AG08395 (cell line): ENCODE results near the gene GIPC3.
"Not testable (repeated sequence)": the region's sequence is repeated elsewhere in the genome, so short reads cannot be mapped to it uniquely, and the experiment has no call there.

Experiments
- DNase-seq: peaks from one replicate; pipeline ENCODE4 v3.0.0; 2012; ENCODE audit warnings: mixed read lengths, low spot score

Gene GIPC3

DNA sequence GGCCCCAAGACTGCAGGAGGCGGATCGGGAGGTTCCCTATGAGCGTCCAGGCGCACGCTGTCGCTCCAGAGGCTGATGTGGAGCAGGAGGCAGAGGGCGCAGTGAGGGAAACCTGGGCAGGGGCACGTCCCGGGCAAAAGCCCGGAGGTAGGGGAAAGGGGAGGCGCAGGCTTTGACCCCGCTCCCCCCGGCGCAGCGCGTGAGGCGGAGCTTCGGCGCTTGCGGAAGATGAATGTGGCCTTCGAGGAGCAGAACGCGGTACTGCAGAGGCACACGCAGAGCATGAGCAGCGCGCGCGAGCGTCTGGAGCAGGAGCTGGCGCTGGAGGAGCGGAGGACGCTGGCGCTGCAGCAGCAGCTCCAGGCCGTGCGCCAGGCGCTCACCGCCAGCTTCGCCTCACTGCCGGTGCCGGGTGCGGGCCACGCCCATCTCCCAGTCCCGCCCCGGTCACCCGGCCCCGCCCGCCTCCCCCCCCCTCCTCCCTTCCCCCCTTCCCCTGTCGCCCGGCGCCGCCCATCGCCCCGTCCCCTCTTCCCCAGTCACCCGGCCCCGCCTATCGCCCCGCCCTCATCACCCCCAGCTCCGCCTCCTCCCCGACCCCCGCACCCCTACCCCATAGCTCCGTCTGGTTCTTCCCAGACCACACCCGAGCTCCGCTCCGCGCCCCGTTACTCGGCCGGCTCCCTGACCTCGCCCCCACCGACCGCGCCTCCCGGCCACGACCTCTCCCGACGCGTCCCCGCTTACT lies 8.4 kb upstream of the GIPC3 start:
- DNase-seq, result peak; percentile 65

DNA sequence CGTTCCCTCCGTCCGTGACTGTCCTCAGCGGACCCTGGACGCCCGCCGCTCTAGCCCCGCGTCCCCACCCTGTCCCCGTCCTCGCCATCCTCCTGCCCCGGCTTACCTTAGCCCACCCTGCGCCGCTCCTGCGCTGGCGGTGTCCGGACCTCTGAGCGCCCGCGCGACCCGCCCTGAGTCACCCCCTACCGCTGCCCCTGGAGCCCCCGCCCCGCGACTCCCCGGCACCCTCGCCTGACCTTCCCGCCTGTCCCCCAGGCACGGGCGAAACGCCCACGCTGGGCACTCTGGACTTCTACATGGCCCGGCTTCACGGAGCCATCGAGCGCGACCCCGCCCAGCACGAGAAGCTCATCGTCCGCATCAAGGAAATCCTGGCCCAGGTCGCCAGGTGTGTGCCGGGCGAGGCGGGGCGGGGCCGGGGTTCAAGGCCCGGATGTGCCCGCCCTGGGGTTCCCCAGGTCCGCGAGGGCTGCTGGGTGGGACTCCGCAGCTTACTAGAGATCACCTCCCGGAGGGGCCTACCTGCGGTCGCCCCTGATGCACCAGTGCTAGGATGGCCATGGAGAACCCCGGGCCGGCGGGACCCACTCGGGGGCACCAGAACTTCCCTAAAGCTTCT lies 7.4 kb upstream of the GIPC3 start:
- DNase-seq, result no peak

DNA sequence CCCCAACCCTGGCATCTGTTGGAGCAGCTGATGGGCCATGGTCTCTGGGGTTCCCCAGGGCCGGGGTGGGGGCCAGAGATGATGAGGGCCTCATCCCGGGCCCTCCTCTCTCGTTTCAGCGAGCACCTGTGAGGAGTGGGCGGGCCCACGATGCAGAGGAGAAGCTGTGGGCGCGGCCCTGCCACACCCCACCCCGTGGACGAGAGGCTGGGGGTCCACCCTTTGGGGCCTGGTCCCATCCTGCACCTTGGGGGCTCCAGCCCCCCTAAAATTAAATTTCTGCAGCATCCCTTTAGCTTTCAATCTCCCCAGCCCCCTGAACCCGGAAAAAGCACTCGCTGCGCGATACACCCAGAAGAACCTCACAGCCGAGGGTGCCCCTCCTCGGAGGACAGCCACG lies 6.9 kb upstream of the GIPC3 start:
- DNase-seq, result no peak

DNA sequence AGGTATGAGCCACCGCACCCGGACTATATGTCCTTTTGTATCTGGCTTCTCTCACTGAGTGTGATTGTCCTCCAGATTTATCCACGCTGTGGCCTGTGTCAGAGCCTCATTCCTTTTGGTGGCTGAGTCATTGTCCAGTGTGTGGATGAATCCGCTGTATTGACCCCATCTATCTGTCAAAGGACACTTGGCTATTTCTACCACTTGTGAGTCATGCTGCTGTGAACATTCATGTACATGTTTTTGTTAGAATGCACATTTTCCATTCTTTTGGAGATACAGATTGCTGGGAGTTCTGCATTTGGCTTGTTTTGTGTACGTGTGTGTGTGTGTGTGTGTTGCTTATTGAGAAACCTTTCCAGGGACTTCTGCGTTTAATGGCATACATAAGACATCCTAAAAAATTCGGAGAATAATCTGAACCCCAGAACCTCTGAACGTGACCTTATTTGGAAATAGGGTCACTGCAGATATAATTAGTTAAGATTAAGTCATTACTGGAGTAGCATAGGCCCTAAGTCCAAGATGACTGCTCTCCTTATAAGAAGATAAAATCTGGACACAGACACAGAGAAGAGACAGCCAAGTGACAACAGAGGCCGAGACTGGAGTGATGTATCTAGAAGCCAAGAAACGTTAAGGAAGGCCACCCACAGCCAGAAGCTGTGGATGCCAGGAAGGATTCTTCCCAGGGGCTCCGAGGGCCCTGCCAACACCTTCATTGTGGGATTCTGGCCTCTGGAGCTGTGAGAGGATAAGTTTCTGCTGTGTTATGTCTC lies 4.9 kb upstream of the GIPC3 start:
- peak; percentile 92 for DNase-seq

DNA sequence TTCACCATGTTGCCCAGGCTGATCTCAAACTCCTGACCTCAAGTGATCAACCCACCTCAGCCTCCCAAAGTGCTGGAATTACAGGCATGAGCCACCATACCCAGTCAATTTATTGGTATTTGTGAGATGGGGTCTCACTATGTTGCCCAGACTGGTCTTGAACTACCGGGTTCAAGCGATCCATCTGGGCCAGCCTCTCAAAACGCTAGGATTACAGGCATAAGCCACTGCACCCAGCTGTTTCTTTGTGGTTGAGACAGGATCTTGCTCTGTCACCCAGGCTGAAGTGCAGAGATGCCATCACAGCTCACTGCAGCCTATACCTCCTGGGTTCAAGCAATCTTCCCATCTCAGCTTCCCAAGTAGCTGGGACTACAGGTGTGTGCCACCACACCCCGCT lies 3.5 kb upstream of the GIPC3 start:
- not testable (repeated sequence) for DNase-seq

DNA sequence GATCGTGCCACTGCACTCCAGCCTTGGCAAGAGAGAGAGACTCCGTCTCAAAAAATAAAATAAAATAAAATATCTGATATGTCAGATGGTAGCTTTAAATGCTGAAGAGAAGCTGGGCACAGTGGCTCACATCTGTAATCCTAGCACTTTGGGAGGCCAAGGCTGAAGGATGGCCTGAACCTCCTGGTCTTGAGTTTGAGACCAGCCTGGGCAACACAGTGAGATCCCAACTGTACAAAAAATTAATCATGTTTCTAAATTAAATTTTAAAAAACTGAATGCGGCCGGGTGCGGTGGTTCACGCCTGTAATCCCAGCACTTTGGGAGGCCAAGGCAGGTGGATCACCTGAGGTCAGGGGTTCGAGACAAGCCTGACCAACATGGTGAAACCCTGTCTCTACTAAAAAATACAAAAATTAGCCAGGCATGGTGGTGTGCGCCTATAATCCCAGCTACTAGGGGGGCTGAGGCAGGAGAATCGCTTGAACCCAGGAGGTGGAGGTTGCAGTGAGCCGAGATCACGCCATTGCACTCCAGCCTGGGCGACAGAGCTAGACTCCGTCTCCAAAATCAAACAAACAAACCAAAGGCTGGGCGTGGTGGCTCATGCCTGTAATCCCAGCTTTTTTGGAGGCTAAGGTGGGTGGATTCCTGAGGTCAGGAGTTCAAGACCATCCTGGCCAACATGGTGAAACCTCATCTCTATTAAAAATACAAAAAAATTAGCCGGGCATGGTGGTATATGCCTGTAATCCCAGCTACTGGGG lies 1.1 kb upstream of the GIPC3 start:
- DNase-seq, result not testable (repeated sequence)

DNA sequence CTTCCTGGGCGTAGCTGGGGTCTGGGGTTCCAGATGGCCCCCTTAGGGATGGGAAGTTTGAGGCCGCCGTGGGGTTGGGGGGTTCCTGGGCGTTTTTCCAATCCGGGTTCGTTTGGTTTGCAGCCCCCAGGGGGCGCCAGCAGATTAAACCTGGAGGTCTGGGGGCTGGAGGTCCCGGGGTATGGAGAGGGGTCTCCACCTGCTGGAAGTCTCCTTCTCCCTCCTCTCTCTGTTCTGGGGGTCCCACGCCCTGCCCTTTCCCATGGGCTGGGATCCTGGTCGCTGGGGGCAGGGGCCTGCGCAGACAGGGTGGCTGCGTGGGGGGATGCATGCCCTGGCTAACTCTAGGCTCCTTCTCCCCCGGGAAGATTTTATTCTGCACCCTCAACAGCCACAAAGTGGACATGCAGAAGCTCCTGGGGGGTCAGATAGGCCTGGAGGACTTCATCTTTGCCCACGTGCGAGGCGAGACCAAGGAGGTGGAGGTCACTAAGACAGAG lies 899 bp downstream of the GIPC3 start:
- no peak for DNase-seq

DNA sequence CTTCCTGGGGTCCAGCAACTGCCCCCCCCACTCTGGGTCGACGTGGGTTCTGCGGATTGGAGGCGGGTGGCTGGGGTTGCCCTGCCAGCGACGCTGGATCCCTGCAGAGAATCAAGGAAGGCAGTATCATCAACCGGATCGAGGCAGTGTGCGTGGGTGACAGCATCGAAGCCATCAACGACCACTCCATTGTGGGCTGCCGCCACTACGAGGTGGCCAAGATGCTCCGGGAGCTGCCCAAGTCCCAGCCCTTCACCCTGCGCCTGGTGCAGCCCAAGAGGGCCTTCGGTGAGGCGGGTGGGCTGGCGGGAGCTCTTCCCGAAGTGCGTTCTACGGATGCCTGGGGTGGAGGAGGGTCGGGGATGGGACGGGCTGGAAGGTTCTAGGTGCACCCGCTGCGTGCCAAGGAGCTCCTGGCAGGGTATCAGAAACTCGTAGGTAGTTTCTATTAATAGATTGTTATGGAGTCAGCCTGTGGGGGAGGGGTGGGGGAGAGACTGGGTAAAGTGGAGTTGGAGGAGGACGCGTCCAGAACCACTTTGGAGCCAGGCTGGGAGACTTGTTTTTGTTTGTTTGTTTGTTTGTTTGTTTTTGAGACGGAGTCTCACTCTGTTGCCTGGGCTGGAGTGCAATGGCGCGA lies 1.5 kb downstream of the GIPC3 start:
- DNase-seq, result no peak

DNA sequence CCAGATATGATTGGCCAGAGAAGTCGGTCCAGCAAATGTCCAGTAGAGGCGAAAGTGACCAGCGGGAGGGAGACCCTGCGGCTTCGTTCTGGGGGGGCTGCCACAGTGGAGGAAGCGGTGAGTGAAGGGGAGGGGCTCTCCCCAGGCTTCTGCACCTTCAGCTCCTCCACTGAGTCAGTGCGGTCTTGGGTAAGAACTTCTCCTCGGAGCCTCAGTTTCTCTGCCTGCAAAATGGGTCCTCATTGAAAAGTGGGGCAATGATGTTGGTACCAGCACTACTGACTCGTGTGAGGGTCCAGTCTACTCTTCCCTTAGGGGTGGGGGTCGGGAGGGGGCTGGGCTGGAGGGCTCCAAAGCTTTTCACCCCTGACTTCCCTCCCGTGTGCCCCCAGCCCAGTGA lies 4.2 kb downstream of the GIPC3 start:
- DNase-seq, result no peak

DNA sequence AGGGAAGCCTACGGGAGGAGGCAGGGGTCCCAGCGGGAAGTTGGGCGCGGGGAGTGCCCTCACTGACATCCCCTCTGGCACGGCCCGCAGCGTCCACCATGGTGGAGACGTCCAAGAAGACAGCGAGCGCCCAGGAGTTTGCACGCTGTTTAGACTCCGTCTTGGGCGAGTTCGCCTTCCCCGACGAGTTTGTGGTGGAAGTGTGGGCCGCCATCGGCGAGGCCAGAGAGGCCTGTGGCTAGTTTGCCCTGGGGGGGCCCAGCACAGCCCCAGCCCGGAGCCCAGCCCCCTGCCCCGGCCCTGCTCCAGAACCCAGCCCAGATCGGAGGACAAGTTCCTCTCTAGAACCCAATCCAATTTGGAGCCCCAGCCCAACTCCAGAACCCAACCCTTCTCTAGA lies 4.7 kb downstream of the GIPC3 start:
- DNase-seq, result no peak

DNA sequence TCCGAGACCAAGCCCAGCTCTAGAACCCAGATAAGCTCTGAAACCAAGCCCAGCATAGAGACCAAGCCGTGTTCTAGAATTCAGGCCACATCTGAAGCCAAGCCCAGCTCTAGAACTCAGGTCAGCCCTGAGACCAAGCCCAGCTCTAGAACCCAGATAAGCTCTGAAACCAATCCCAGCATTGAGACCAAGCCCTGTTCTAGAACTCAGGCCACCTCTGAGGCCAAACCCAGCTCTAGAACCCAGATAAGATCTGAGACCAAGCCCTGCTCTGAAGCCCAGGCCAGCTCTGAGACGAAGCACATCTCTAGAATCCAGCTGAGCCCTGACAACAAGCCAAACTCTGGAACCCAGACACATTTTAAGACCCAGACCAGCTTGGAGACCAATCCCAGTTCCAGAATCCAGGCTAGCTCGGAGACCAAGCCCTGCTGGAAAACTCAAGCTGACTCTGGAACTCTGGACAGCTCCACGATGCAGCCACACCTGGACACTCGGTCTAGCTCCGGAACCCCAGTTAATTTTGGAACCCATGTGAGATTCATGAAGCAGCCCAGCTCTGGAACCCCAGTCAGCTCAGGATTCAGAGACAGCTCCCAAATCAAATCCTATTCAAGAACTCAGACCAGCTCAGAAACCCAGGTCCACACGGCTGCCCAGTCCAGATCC lies 5.8 kb downstream of the GIPC3 start:
- no peak for DNase-seq

DNA sequence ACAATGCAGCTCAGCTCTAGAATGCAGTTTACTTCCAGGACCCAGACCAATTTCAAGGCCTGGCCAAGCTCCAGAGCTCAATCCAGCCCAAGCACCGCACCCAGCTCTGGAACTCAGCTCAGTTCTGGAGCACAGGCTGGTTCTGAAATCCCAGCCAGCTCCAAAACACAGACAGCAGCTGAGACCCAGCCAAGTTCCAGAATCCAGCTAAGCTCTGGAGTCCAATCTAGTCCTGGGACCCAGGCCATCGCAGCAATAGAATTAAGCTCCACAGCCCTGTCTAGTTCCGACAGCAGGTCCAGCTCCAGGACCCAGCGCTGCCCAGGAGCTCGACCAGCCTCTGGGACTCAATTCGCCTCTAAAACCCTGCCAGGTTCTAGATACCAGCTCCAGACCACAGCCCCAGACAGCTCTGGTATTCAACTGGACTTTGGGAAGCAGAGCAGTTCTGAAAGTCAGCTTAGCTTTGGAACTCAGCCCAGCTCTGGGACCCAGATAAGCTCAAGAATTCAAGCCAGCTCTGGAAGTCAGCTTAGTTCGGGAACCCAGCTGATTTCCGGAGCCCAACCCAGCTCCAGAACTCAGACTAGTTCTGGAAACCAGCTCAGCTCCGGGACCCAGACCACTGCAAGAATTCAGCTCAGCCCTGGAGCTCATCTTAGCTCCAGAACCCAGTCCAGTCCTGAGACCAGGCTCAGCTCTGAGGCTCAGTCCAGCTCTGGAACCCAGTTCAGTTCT lies 6.8 kb downstream of the GIPC3 start:
- peak; percentile 1 for DNase-seq

DNA sequence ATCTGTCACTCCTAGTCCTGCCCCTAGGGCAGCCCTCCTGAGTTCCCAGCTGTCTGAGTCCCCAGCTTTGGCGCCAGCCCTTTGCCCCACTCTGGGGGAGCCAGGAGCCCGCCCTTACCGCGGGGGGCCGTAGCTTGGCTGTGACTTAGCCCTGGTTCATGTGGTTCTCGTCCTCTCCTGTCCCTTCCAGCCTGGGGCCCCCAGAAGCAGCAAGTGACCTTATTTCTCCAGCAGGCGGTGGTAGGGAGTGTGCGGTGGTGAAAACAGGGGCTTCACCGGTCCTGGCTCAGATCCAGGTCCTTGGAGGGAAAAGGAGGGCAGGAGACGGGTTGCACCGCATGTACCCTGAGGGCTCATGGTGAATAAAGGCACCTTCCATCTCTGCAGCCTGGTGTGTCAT lies 7.9 kb downstream of the GIPC3 start:
- DNase-seq, result peak; percentile 3

DNA sequence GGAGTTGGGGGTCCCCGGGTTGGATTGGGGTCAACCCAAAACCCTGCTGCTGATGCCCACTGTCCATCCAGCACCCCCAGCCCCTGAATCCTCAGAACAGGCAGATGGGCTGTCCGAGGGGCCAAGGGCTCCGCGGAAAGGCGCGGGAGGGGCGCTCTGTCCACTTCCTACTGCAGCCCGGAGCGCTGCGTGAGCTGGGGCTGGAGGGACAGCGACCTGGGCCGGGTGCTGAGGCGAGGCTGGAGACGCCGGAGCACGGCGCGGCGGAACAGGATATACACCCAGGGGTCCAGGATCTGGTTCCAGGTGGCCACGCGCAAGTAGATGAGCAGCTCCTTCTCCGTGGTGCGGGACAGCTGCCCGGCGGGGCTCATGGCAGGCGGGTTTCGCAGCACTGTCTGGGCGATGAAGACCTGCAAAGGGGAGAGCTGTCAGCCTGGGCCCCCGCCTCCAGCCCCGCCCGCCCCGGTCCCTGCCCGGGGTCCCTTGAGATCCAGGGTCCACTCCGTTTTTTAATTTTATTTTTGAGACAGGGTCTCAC lies 10.3 kb downstream of the GIPC3 start:
- no peak for DNase-seq

DNA sequence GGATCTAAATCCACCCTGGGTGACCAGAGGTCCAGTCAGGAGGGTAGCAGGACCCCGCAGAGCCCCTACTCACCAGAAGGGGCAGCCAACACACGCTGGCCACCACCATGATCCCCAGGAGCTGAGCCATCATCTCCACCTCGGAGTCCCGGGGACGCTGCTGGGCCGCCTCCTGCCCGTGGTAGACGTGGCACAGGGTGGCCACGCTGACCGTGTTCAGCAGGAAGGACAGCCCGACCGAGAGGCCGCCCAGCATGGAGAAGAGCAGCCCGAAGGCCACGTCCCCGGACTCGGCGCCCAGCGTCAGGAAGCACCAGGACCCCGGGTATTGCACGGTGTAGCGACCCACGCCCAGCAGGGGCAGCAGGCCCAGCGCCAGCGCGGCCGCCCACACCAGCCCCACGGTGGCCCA lies 14.5 kb downstream of the GIPC3 start:
- DNase-seq, result no peak

DNA sequence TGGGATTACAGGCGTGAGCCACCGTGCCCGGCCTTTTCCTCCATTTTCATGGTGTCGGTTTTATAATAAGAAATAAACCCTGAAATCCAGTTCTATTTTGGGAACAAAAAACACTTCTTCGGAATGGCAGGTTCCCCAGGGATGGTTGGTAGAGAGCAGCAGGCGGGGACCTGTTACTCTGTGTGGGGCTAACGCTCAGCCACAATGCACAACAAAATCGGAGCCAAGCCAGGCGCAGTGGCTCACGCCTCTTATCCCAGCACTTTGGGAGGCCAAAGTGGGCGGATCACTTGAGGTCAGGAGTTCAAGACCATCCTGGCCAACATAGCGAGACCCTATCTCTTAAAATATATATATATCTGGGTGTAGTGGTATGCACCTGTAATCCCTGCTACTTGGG lies 15.7 kb downstream of the GIPC3 start:
- DNase-seq, result no peak

DNA sequence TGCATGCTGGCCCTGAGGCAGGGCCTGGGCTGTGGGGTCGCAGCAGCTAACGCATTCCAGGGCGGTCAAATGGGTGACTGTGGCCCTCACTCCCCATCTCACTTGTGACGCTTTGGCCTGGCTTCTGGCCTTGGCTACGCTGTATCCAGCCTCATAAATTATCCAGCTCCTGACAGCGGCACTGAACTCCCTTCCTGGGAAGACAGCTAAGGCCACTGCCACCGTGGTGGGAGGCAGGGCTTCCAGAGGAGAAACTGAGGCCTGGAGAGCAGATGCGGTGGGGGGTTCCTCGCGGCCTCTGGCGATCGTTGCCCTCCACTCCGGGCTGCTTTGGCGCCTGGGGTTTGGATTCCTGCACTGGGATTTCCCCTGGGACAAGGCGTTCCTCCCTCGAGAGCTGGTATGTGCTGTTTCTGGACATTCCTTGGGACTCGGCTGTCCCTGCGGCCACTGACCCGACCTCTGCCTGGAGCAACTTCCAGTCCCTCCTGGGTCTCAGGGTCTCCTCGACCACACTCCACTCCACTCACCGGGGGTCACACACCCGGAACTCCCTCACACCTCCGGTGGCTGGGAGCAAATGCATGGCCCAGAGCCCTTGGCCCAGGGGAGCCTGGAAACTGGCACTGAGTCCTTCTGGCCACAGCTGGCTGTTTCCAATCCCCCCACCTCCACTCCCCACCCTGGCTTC lies 18.0 kb downstream of the GIPC3 start:
- DNase-seq, result no peak

DNA sequence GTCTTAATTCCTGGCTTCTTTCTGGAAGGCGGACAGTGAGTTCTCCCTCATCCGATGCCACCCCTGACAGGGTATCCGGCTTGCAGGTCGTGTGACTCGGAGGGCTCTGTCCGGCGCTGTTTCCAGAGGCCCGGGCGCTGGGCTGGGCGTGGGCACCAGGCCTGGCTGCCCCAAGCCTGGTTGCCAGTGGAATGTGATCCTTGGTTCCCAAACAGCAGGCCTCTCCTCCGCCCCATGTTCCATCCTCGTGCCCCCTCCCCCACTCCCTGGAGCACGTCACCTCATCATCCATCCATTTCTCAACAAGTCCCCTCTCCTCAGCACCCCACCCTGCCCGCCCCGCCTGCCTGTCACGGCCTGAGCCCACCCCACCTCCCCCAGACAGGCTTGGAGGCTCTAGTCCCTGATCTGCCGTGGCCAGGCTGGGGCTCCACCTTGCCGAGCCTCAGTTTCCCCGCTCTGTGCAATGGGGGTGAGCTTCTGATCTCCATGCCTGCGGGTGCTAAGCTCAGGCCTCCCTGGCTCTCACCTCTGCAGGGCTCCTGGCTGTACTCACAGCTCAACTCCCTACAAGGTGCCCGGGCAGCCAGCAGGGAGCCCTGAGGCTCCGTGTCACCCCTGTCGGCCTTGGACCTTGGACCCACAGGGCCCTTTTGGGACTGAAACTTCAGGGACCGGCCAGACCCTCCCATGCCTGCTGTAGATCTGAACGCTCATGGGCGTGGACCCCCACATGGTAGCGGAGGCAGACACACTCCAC lies 19.1 kb downstream of the GIPC3 start:
- DNase-seq, result no peak

DNA sequence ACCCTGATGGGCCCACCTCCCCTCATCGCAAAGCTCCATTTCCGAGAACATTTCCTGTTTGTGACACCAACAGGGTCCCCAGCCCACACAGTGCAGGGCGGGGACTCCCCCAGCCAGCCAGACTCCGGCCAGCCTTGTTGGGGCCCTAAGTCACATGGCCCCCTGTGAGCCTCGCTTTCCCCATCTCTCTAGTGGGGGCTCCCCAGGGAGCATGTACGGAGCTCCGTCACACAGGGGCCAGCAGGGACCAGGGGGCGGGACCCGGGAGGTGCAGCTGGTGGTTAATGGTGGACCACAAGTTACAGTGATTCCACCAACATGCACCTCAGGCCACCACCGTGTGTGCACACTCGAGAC lies 19.7 kb downstream of the GIPC3 start:
- no peak for DNase-seq
